Peyer's patch (tissue), 4 donors: ENCODE results near the gene RPS14.

Source experiments
- CTCF ChIP-seq, 6 experiments: fragments of 450-650 bp in 4 of 6; fragments of 200-600 bp in 2 of 6; sonication (generic) in 1 of 6; IDR thresholded peaks; one replicate each; pipeline ENCODE4 v1.5.1; 2017 to 2019; ENCODE audit warnings: antibody characterized with exemption in 6 of 6, mild to moderate bottlenecking in 3 of 6, moderate library complexity in 1 of 6
- POLR2A ChIP-seq, 2 donors: fragments of 450-650 bp; IDR thresholded peaks; one replicate each; pipeline ENCODE4 v1.5.1; 2017; ENCODE audit warnings: antibody characterized with exemption in 2 of 2, mild to moderate bottlenecking in 2 of 2, moderate library complexity in 2 of 2

GRCh38 chr5:150393096-150393645 is 56.4 kb downstream of the RPS14 start:
- TF ChIP-seq CTCF (IDR thresholded peaks at IDR 0.05) (no peak), POLR2A (IDR thresholded peaks at IDR 0.05) (no peak)
